NCI-H1092 (cell line): ENCODE data around the gene SLC38A10.
"Not testable (repeated sequence)": the region's sequence is repeated elsewhere in the genome, so short reads cannot be mapped to it uniquely, and the experiment has no call there.

Experiments used
- DNase-seq: peaks from one replicate; lab custom pipeline; 2025; lab: John Stamatoyannopoulos, UW

Gene SLC38A10

DNA sequence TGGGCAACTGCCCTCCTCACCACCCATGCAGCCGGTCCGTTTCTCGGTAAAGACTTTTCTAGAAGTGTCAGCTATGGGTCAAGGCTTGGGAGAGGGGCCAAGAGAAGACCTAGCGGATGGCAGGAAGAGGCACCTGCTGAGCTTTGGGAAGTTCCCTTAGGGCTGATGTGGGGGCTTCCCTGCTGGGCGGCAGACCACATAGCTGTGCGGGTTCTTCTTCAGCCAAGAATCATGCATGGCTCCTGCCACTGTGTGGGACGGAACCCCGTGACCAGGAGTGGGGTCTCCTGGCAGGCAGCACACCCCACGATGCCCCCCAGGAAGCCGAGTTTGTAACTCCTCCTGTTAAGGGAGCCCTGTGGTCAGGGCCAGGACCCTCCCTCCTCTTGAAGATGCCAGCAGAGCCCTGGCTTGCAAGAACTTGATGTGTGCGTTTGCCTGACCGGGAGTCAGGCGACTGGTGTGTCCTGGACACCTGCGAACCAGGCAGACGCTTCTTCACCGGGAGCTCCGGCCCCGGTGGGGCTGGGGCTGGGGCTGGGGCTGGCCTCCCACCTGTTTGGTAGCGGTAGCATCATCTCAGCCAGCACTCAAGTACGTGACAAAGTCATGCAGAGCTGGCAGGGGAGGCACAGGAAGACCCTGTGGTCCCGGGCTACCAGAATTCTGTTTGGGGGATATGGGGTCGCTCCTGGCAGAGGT, 17.7 kb upstream of the SLC38A10 start:
- no peak for DNase-seq

- no peak for DNase-seq
Observed at GRCh38 chr17:81311946-81312345, 16.8 kb upstream of the SLC38A10 start.

DNA sequence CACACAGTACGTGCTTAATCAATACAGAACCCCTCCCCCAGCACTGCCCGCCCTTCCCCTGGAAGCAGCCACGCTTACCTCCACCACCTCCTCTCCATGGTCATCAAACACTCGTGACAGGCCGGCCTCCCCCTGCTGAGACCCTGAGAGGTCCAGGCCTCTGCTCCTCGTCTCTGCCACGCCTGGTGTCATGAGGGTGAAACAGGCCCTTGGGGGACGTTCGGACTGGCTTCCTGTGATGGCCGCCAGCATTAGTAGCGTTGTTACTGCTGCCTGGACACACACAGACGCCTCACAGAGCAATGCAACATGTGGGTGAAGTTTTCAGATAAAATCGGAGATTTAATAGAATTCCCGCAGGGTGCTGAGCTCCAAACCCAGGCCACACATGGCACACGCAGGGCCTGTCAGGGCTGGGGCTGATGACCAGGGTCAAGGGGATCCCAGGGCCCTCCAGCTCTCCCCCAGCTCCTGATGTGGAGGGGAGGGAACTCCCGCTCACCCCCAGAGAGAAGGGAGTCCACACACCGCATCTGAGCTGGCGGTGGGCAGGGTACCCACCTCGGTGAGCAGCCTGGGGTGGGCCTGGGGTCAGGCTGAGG, 15.9 kb upstream of the SLC38A10 start:
- DNase-seq, result no peak

GRCh38 chr17:81309859-81310839, 15.0 kb upstream of the SLC38A10 start:
- DNase-seq, result no peak

GRCh38 chr17:81309140-81309858, 14.2 kb upstream of the SLC38A10 start:
- DNase-seq, result no peak

- DNase-seq, result not testable (repeated sequence)
Observed at GRCh38 chr17:81308784-81309139, 13.7 kb upstream of the SLC38A10 start.

- DNase-seq, result no peak
Observed at GRCh38 chr17:81307636-81308560, 12.8 kb upstream of the SLC38A10 start.

DNA sequence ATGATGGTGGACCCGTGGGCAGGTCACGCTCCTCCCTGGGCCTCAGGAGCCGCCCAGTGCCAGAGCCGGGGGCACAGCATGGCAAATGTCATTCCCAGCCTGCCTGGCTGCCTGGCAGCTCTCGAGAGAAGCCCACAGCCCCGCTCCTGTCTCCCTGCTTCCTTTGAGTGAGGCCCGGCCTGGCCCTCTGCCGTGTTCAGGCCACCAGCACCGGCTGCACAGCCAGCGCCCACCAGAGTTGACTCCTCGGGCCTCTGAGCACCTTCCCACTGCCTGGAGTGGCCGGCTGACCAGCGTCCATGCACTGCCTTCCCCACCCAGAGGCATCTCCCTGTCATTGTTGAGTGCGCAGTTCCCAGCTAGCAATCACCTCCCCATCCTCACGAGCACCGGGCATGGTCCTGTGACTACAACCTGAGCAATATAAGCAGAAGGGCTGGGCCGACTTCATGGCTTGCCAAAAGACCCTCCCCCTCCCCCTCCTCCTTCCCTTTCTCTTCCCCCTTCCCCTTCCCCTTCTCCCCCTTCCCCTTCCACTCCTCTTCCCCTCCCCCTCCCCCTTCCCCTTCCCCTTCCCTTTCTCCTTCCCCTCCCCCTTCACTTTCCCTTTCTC, 11.9 kb upstream of the SLC38A10 start:
- DNase-seq, result no peak

DNA sequence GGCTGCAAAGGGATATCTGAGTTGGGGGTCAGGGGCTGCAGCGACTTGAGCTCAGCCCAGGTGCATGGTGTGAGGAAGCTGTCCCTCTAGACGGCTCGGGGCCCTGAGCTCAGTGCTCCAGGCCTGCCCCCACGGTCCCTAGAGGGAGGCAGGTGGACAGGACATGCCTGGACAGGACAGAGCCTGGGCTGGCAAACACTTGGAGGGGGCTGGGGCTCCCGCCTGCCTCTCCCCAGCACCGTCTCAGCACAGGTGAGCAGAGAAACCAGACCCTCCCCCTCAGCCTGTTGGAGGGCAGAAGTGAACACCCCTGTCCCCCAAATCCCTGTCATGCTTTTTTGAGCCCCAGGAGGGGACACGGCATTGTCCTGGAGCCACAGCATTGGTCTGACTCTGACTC, 11.4 kb upstream of the SLC38A10 start:
- DNase-seq, result no peak

GRCh38 chr17:81305051-81305630, 10.0 kb upstream of the SLC38A10 start:
- no peak for DNase-seq

DNA sequence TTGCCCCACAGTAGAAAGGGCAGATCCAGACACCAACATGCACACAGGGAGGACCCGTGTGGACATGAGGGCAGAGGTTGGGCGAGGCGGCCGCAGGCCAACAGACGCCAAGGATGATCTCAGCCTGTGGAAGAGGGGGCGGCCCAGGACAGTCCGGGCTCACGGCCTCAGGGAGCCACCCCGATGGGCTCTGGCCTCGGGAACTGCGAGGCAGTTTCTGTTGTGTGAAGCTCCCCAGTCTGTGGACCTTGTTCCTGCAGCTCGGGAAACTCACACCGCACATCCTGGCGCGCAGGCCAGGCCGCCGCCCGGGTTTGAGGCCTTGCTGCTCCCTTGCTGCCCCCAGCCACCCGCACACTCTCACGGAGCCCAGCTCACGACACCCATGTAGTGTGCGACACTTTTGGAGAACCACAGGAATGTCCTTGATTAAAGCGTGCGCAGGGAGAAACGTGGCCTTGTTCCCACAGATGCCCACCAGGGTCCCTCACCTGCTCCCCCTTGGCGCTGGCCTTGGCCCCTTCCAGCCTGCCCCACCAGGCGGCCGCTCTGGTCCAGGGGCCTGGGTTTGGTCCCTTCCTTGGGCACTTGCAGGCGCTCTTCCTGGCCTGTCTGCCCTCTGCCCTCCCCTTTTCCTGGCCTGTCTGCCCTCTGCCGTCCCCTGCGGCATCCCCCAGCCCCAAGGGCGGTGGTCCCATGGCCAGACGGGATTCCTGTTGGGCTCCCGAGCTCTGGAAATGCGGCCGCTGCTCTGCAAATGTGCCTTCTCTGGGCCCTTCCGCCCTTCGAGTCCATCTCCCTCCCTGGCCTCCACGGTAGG, 9.3 kb upstream of the SLC38A10 start:
- DNase-seq, result no peak

- DNase-seq, result no peak
Observed at GRCh38 chr17:81303385-81303784, 8.3 kb upstream of the SLC38A10 start.

DNA sequence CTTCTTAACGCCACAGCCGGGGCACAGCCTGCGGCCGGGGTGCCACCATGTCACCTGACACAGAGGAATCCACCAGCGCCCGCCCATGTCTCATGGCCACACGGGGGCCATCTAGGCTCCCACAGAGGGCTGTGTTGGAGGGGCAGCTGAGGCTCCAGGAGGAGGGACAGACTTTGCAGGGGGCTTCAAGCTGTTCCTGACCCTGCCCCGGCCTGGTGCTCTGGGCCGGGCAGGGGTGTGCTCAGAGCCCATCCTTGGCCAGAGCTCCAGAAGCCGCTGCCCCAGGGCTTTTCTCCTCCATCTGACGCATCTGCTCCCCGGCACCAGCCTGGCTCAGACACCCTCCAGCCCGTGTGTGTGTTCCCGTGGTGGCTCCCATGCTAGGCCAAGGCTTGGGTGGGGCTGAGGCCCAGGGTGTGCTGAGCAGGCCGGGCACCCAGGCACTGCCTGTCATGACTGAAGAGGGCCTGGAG, 7.8 kb upstream of the SLC38A10 start:
- DNase-seq, result no peak

DNA sequence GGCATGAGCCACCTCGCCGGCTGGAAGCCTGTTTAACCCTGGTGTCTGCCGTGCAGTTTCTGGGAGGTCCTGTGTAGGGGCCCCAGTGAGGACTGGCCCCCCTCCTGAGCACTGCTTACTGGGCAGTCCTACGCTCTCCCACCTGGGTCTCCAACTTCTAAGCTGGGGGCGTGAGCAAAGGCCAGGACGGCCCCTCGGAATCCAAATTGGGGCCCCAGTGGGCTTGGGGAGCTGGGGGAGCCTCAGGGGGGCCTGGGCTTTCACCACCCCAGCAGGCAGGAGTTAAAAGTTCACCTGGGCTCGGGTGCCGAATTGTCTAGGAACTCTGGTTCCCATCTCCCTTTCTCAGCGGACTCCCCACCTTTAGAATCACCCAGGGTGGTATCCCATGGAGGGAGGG, 7.2 kb upstream of the SLC38A10 start:
- no peak for DNase-seq

- DNase-seq, result no peak
Observed at GRCh38 chr17:81301195-81302144, 6.4 kb upstream of the SLC38A10 start.

- no peak for DNase-seq
Observed at GRCh38 chr17:81300586-81301155, 5.6 kb upstream of the SLC38A10 start.

DNA sequence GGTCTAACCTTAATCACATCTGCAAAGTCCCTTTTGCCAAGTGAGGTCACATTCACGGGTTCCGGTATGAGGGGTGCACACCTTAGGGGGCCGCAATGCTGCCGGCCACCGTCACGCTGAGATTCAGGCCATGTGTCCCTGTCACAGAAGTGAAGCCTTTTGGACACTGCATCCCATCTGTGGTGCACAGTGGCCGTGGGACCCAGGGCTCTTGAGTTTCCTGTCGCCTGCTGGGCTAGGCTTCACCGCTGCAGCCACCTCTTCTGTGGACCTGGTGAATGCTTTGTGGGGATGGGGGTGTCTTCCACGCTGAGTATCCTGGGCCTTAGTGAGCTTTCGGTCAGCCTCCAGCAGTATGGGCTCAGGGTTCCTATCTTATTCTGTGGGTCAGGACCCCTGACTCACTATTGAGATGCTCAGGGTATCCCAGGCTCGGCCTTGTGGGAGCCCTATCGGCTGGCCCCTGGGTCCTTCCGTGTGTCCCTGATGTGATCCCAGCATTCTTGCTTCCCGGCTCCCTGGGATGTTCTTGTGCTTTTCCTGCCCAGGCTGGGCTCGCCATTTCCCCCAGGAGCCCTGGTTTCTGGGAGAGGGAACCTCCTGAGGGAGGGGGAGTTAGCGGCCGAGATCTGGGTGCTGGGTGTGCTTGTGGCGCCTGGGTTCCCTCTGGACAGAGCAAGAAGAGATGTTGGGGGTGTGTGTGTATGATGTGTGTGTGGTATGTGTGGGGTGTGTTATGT, 4.9 kb upstream of the SLC38A10 start:
- no peak for DNase-seq
